H1 (cell line): ENCODE results near the gene GTF2F2. TPM values are rescaled to one million over a fixed set of nuclear protein-coding genes. Genes with fewer than 3 reads are reported as not detected.

Experiments
- CTCF ChIA-PET: fragments of 300-600 bp; sonication (Branson Sonifier 250); formaldehyde crosslinking; loops from one replicate; lab custom pipeline; 2021; ENCODE audit not compliant: partially characterized antibody; lab: Charles Lee
- POLR2A ChIA-PET: fragments of 300-600 bp; sonication (Branson Sonifier 250); formaldehyde crosslinking; loops from one replicate; lab custom pipeline; 2021; ENCODE audit warnings: inconsistent platforms; ENCODE audit not compliant: partially characterized antibody; lab: Charles Lee
- DNase-seq, 2 experiments: peaks; one replicate each; pipeline versions ENCODE4 v3.0.0 to v3.0.0-alpha.2; 2010 to 2022; ENCODE audit warnings: low spot score in 2 of 2, low read depth in 1 of 2, mixed read lengths in 1 of 2
- FAIRE-seq: peaks from 2 replicates; lab custom pipeline; 2011; peaks lifted over from hg19 to GRCh38; lab: Jason Lieb, UNC
- H2AFZ ChIP-seq: 2 replicates; pipeline ENCODE4 v1.8.1; 2012; ENCODE audit warnings: low read length, inconsistent platforms
- H2AK5ac ChIP-seq: 2 replicates; pipeline ENCODE4 v1.6.1; 2013; ENCODE audit warnings: low read depth, low read length
- H2BK120ac ChIP-seq: replicated peaks from 2 replicates; pipeline ENCODE3; 2013; ENCODE audit warnings: low read depth, low read length, inconsistent platforms
- H2BK12ac ChIP-seq: 2 replicates; pipeline ENCODE4 v1.6.1; 2013; ENCODE audit warnings: low read depth, low read length
- H2BK15ac ChIP-seq: 2 replicates; pipeline ENCODE4 v1.6.1; 2013; ENCODE audit warnings: low read length
- H2BK20ac ChIP-seq: 2 replicates; pipeline ENCODE4 v1.6.1; 2013; ENCODE audit warnings: low read length
- H2BK5ac ChIP-seq: 2 replicates; pipeline ENCODE4 v1.6.1; 2013; ENCODE audit warnings: low read depth, low read length
- H3K14ac ChIP-seq: 2 replicates; pipeline ENCODE4 v1.6.1; 2013; ENCODE audit warnings: inconsistent platforms; ENCODE audit not compliant: insufficient read length
- H3K18ac ChIP-seq: 2 replicates; pipeline ENCODE4 v1.6.1; 2013; ENCODE audit warnings: low read length; ENCODE audit errors: extremely low read depth
- H3K23ac ChIP-seq: 2 replicates; pipeline ENCODE4 v1.6.1; 2013; ENCODE audit warnings: inconsistent platforms; ENCODE audit not compliant: insufficient read length
- H3K23me2 ChIP-seq: 2 replicates; pipeline ENCODE4 v1.6.1; 2013; ENCODE audit warnings: low read depth, low read length
- H3K27ac ChIP-seq: 2 replicates; pipeline ENCODE4 v1.6.1; 2011; ENCODE audit warnings: low read depth, low read length, inconsistent platforms
- H3K27me3 ChIP-seq, 4 experiments: replicated peaks in 1 of 4; 1 replicate in 1 of 4; 2 replicates in 3 of 4; pipeline versions ENCODE4 v1.6.1 to v1.8.1; 2011 to 2013; ENCODE audit warnings: low read length in 3 of 4, mild to moderate bottlenecking in 3 of 4, inconsistent platforms in 2 of 4, mixed read lengths in 2 of 4, moderate library complexity in 1 of 4; ENCODE audit not compliant: control insufficient read depth in 3 of 4, insufficient read depth in 3 of 4; ENCODE audit errors: extremely low read depth in 1 of 4
- H3K36me3 ChIP-seq, 4 experiments: 2 replicates each; pipeline versions ENCODE4 v1.6.1 to v1.8.1; 2011 to 2013; ENCODE audit warnings: mild to moderate bottlenecking in 4 of 4, low read length in 3 of 4, moderate library complexity in 2 of 4, control low read depth in 1 of 4, inconsistent platforms in 1 of 4; ENCODE audit not compliant: insufficient read depth in 4 of 4, control insufficient read depth in 2 of 4
- H3K4ac ChIP-seq: replicated peaks from 2 replicates; pipeline ENCODE3; 2013; ENCODE audit warnings: low read length, low read depth, mixed read lengths, inconsistent platforms; ENCODE audit not compliant: insufficient read length
- H3K4me1 ChIP-seq, 4 experiments: replicated peaks in 1 of 4; 1 replicate in 1 of 4; 2 replicates in 3 of 4; pipeline versions ENCODE4 v1.6.1 to v1.8.1; 2011 to 2013; ENCODE audit warnings: low read length in 3 of 4, inconsistent platforms in 2 of 4, mixed read lengths in 1 of 4; ENCODE audit not compliant: insufficient read depth in 4 of 4, control insufficient read depth in 3 of 4
- H3K4me2 ChIP-seq, 2 experiments: 2 replicates each; pipeline versions ENCODE4 v1.6.1 to v1.8.1; 2011 to 2013; ENCODE audit warnings: low read depth in 2 of 2, low read length in 2 of 2, control low read depth in 1 of 2, inconsistent platforms in 1 of 2, mild to moderate bottlenecking in 1 of 2; ENCODE audit not compliant: insufficient read depth in 1 of 2
- H3K4me3 ChIP-seq, 4 experiments: fragments of 200-600, 300-600 bp in 1 of 4; sonication (generic), shearing (Covaris generic), sonication (Bioruptor Twin) in 1 of 4; 2 replicates each; pipeline versions ENCODE4 v1.5.1 to v1.8.1; 2011 to 2016; ENCODE audit warnings: low read length in 4 of 4, low read depth in 3 of 4, control low read depth in 2 of 4, inconsistent platforms in 2 of 4, mild to moderate bottlenecking in 2 of 4, mixed read lengths in 1 of 4, moderate library complexity in 1 of 4; ENCODE audit not compliant: insufficient read depth in 2 of 4; ENCODE audit errors: extremely low read depth in 1 of 4
- H3K56ac ChIP-seq: replicated peaks from 2 replicates; pipeline ENCODE3; 2013; ENCODE audit warnings: low read depth, mild to moderate bottlenecking, mixed read lengths, low read length, inconsistent platforms; ENCODE audit not compliant: insufficient read length
- H3K79me1 ChIP-seq: 2 replicates; pipeline ENCODE4 v1.6.1; 2013; ENCODE audit warnings: low read depth, low read length, control low read depth
- H3K79me2 ChIP-seq, 2 experiments: 2 replicates each; pipeline versions ENCODE4 v1.6.1 to v1.8.1; 2012 to 2013; ENCODE audit warnings: low read length in 2 of 2, mild to moderate bottlenecking in 2 of 2, inconsistent platforms in 1 of 2; ENCODE audit not compliant: insufficient read depth in 2 of 2, control insufficient read depth in 1 of 2
- H3K9ac ChIP-seq, 4 experiments: replicated peaks in 1 of 4; 1 replicate in 1 of 4; 2 replicates in 3 of 4; pipeline versions ENCODE4 v1.6.1 to v1.8.1; 2011 to 2013; ENCODE audit warnings: low read depth in 3 of 4, low read length in 3 of 4, control low read depth in 2 of 4, mild to moderate bottlenecking in 2 of 4, moderate library complexity in 2 of 4, inconsistent platforms in 1 of 4; ENCODE audit errors: extremely low read depth in 1 of 4
- H3K9me3 ChIP-seq, 2 experiments: 2 replicates each; pipeline versions ENCODE4 v1.6.1 to v1.8.1; 2012 to 2013; ENCODE audit warnings: mild to moderate bottlenecking in 2 of 2, moderate library complexity in 2 of 2, control low read depth in 1 of 2, inconsistent platforms in 1 of 2, low read depth in 1 of 2, low read length in 1 of 2, mixed read lengths in 1 of 2; ENCODE audit not compliant: insufficient read depth in 2 of 2
- H4K20me1 ChIP-seq, 2 experiments: replicated peaks in 1 of 2; 2 replicates each; pipeline versions ENCODE3 to v1.8.1; 2011 to 2013; ENCODE audit warnings: inconsistent platforms in 2 of 2, low read length in 2 of 2, mild to moderate bottlenecking in 1 of 2; ENCODE audit not compliant: insufficient read depth in 2 of 2, control insufficient read depth in 1 of 2
- H4K5ac ChIP-seq: 2 replicates; pipeline ENCODE4 v1.6.1; 2013; ENCODE audit warnings: low read length, low read depth, mixed read lengths, inconsistent platforms; ENCODE audit not compliant: insufficient read length
- H4K8ac ChIP-seq: 2 replicates; pipeline ENCODE4 v1.8.0; 2013; ENCODE audit warnings: mild to moderate bottlenecking, moderate library complexity, low read length, inconsistent platforms; ENCODE audit not compliant: insufficient read depth; ENCODE audit errors: extremely low read depth
- H4K91ac ChIP-seq: replicated peaks from 2 replicates; pipeline ENCODE3; 2013; ENCODE audit warnings: low read length, mixed read lengths, inconsistent platforms; ENCODE audit not compliant: insufficient read length
- BACH1 ChIP-seq: IDR thresholded peaks from 2 replicates; pipeline ENCODE4 v1.6.1; 2012; ENCODE audit warnings: low read length, improper control_type of control experiment
- CBX8 ChIP-seq: fragments of 300-800, 300-1000 bp; sonication (generic); IDR thresholded peaks from 2 replicates; pipeline ENCODE4 v1.7.1; 2016; ENCODE audit warnings: low read depth, low read length, borderline replicate concordance
- CTBP2 ChIP-seq: IDR thresholded peaks from 2 replicates; pipeline ENCODE4 v1.7.0; 2011; ENCODE audit warnings: borderline replicate concordance, mild to moderate bottlenecking, moderate library complexity, mixed read lengths, low read length; ENCODE audit not compliant: insufficient read depth, insufficient read length
- CTCF ChIP-seq, 3 experiments: IDR thresholded peaks; 1 replicate in 2 of 3; 2 replicates in 1 of 3; pipeline versions ENCODE4 v1.5.1 to v1.6.1; 2011; ENCODE audit warnings: low read length in 3 of 3, mild to moderate bottlenecking in 3 of 3, inconsistent platforms in 2 of 3, low read depth in 1 of 3, moderate library complexity in 1 of 3; ENCODE audit not compliant: insufficient read depth in 1 of 3; ENCODE audit errors: control extremely low read depth in 1 of 3
- EZH2 ChIP-seq: fragments of 200-600 bp; sonication (generic); IDR thresholded peaks from 2 replicates; pipeline ENCODE4 v1.7.1; 2012; ENCODE audit warnings: low read depth, mild to moderate bottlenecking, moderate library complexity, low read length, inconsistent platforms; ENCODE audit not compliant: severe bottlenecking
- KDM4A ChIP-seq: IDR thresholded peaks from one replicate; pipeline ENCODE4 v1.7.1; 2012; ENCODE audit warnings: low read depth, mild to moderate bottlenecking, moderate library complexity, low read length, inconsistent platforms; ENCODE audit not compliant: severe bottlenecking
- RAD21 ChIP-seq, 2 experiments: IDR thresholded peaks in 1 of 2; conservative IDR thresholded peaks in 1 of 2; 2 replicates each; pipeline ENCODE4 v1.6.1; 2011; ENCODE audit warnings: low read depth in 2 of 2, low read length in 2 of 2, improper control_type of control experiment in 1 of 2, inconsistent platforms in 1 of 2, mild to moderate bottlenecking in 1 of 2, moderate library complexity in 1 of 2
- SAP30 ChIP-seq: fragments of 300-600 bp; sonication (generic); IDR thresholded peaks from 2 replicates; pipeline ENCODE4 v1.7.1; 2012; ENCODE audit warnings: low read length, moderate library complexity, mild to moderate bottlenecking, inconsistent platforms; ENCODE audit not compliant: insufficient read depth, insufficient replicate concordance
- WGBS, 2 experiments: shearing (Covaris generic) in 1 of 2; methylation state at CpG; one replicate each; pipeline versions ENCODE4 v1.1.6 to v1.1.7; 2013 to 2015; ENCODE audit warnings: low lambda C conversion rate in 2 of 2, mixed read lengths in 2 of 2, inconsistent platforms in 1 of 2, low coverage in 1 of 2, missing lambda C conversion rate in 1 of 2; ENCODE audit not compliant: insufficient replicate concordance in 2 of 2, insufficient coverage in 1 of 2, insufficient read length in 1 of 2; ENCODE audit errors: extremely low coverage in 1 of 2, missing lambda C conversion rate in 1 of 2; 5-methylcytosine and 5-hydroxymethylcytosine counted together
- polyA plus RNA-seq, 7 experiments: library from polyadenylated mRNA; depleted of rRNA in 3 of 7; stranded (reverse) in 5 of 7; unstranded in 2 of 7; fragments of >200 nt in 5 of 7; fragments of 200-250 nt in 2 of 7; gene quantifications; 1 replicate in 5 of 7; 2 replicates in 1 of 7; 4 replicates in 1 of 7; pipeline versions ENCODE4 v1.2.1 to v1.2.3, GENCODE V29; 2011 to 2013; ENCODE audit warnings: missing spikeins in 2 of 7, mixed read lengths in 2 of 7
- total RNA-seq: library from RNA; stranded (reverse); fragmentation: NEBNext Ultra II Directional; extraction: Animal tissue kit (Norgen Biotek cat#: 25700); gene quantifications from 2 replicates; pipeline ENCODE4 v1.2.1, GENCODE V29; 2021

Gene GTF2F2
- total and polyA plus RNA-seq, 2 of the 8 experiments (the other 6 are each of a cell fraction or from before 2014, with no cell fraction given), result 10.8 to 31.1 TPM

GRCh38 chr13:45269204-45269603 is 148.9 kb downstream of the GTF2F2 start:
- Histone ChIP-seq H4K91ac (no peak overlapping the region), H3K27me3 (no peaks in the 10 kb centered on the region), H3K27ac (no peak overlapping the region), H3K9me3 (no peaks in the 10 kb centered on the region), H3K4me1 (peaks cover 0 to 5% (median 2%) of the 10 kb centered on the region in 4 experiments; a peak in 2 of 7 replicates), H3K23me2 (no peaks in the 10 kb centered on the region), H3K4me3 (no peak overlapping the region), H3K36me3 (no peaks in the 10 kb centered on the region; a peak in 1 of 8 replicates), H3K18ac (no peak overlapping the region), H2BK120ac (no peak overlapping the region), H3K56ac (no peak overlapping the region), H3K14ac (no peak overlapping the region), H2BK12ac (no peak overlapping the region), H2AFZ (no peak overlapping the region), H2BK5ac (no peak overlapping the region), H2BK20ac (no peak overlapping the region), H3K79me2 (no peaks in the 10 kb centered on the region), H4K20me1 (no peaks in the 10 kb centered on the region), H2AK5ac (no peak overlapping the region), H3K9ac (no peak overlapping the region), H3K79me1 (no peaks in the 10 kb centered on the region), H4K8ac (no peak overlapping the region), H2BK15ac (no peak overlapping the region), H3K4me2 (no peak overlapping the region), H3K23ac (no peak overlapping the region), H4K5ac (no peak overlapping the region), H3K4ac (no peak overlapping the region)
- TF ChIP-seq CBX8 (no peak), EZH2 (no peak), BACH1 (no peak), CTBP2 (no peak), CTCF (IDR thresholded peaks at IDR 0.05; ENCODE audit: control extremely low read depth in 1 of 3, insufficient read depth in 1 of 3, low read depth in 1 of 3, low read length in 3 of 3) (peak; percentile 4 to 53 (median 30); a peak in 3 of 4 replicates), SAP30 (no peak), KDM4A (no peak), RAD21 (IDR thresholded peaks at IDR 0.05 in 1 of 2, conservative IDR thresholded peaks at IDR 0.05 in 1 of 2; ENCODE audit: low read depth in 2 of 2, low read length in 2 of 2) (peak; percentile 21 to 46; a peak in 3 of 4 replicates)
- 82% methylated on average over 2 of the region's 2 CpGs; no CpG with 5 or more reads in 1 of the 2 experiments for WGBS, 2 experiments
- CTCF ChIA-PET, result interaction anchor here (0.6 to 6.1 kb wide), 11 partner anchors 10 to 760 kb away, joined by 3 to 27 read pairs (median 3); no protein-coding TSS in a partner anchor
- DNase-seq (no peak), FAIRE-seq (peak; percentile 36)
- POLR2A ChIA-PET, result interaction anchor here (0.6 kb wide), 1 partner anchor 142 kb away, joined by 4 read pairs; no protein-coding TSS in a partner anchor
